ENCODE measurements around the gene MAPK1.
"Not testable (repeated sequence)": the region's sequence is repeated elsewhere in the genome, so short reads cannot be mapped to it uniquely, and the experiment has no call there.

The MAPK1 gene

DNA sequence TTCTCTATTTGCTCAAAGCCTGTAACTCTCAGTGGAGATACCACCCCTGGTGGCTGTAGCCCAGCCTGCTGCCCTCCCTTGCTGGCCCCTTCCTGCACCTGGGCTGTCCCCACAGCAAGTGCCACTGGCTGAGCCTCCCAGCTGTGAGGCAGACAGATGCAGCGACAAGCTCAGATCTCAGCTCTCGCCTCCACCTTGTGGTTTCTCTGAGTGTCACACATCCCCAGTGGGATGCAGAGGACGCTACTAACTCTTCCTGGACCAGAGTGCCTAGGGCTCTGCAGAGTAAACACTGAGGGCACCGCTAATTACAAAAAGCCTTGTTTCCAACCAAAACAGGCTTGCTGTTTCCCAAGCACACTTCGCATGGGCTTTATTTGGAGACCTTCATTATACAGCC is 140.8 kb downstream of the MAPK1 start:
- no peak for DNase-seq (ENCODE audit: low spot score in 2 of 2)
- peaks cover 8% of the 10 kb centered on the region for H3K36me3 Mint-ChIP-seq
- no peaks in the 10 kb centered on the region for H3K9me3 Mint-ChIP-seq
- H3K4me3 Mint-ChIP-seq, result no peak overlapping the region
- peak; percentile 72 for ATAC-seq (ENCODE audit: low read depth)
- no peak overlapping the region for H3K27ac Mint-ChIP-seq
- H3K27me3 Mint-ChIP-seq, result no peaks in the 10 kb centered on the region
- peaks cover 16% of the 10 kb centered on the region for H3K4me1 Mint-ChIP-seq

DNA sequence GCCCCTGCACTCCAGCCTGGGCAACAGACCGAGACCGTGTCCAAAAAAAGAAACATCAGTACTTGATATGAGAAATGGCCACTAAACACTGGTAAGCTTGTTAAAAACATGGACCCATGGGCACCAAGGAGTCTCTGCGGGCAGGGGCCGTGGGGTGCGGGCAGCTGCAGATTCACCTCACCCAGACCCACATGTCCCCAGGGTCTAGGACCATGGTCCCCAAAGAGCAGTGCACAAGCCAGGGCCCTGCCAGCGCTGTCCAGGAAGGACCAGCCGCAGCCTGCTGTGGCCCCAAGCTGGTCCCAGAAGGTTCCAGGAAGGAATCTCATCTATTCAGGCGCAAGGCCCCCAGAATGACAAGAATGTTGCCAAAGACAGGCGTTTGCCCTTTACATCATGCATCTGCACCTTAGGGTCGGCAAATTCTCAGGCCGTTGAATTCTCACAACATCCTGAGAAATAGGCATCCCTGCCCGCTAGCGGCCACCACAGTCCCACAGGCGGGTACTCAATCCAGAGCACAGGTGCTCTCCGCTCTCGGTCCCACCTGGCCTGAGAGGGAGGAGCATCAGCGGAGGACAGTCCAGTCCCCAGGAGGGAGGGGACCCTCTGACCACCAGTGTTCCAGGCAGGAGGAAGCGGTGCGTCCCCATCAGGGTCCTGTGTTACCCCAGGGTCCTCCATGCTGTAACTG is 141.3 kb downstream of the MAPK1 start:
- ATAC-seq (ENCODE audit: low read depth), result no peak
- H3K36me3 Mint-ChIP-seq, result peaks cover 4% of the 10 kb centered on the region
- peaks cover 11% of the 10 kb centered on the region for H3K4me1 Mint-ChIP-seq
- DNase-seq (ENCODE audit: low spot score in 2 of 2), result no peak
- H3K4me3 Mint-ChIP-seq, result no peak overlapping the region
- H3K9me3 Mint-ChIP-seq, result no peaks in the 10 kb centered on the region
- H3K27ac Mint-ChIP-seq, result no peak overlapping the region
- no peaks in the 10 kb centered on the region for H3K27me3 Mint-ChIP-seq

GRCh38 chr22:21724496-21724895 is 142.9 kb downstream of the MAPK1 start:
- not testable (repeated sequence) for H3K4me1 Mint-ChIP-seq; ATAC-seq (ENCODE audit: low read depth); H3K36me3 Mint-ChIP-seq; H3K4me3 Mint-ChIP-seq; H3K27ac Mint-ChIP-seq; H3K9me3 Mint-ChIP-seq; DNase-seq (ENCODE audit: low spot score in 2 of 2); H3K27me3 Mint-ChIP-seq

GRCh38 chr22:21721195-21721852 is 146.1 kb downstream of the MAPK1 start:
- ATAC-seq (ENCODE audit: low read depth), result not testable (repeated sequence)

GRCh38 chr22:21720191-21720859 is 147.1 kb downstream of the MAPK1 start:
- DNase-seq (ENCODE audit: low spot score in 2 of 2); H3K27me3 Mint-ChIP-seq; H3K4me3 Mint-ChIP-seq; H3K27ac Mint-ChIP-seq; ATAC-seq (ENCODE audit: low read depth); H3K4me1 Mint-ChIP-seq; H3K9me3 Mint-ChIP-seq; H3K36me3 Mint-ChIP-seq: not testable (repeated sequence)

More at GRCh38 chr22:21721195-21721852, 146.1 kb downstream of the MAPK1 start:
- H3K9me3 Mint-ChIP-seq; H3K36me3 Mint-ChIP-seq; H3K4me1 Mint-ChIP-seq; DNase-seq (ENCODE audit: low spot score in 2 of 2); H3K4me3 Mint-ChIP-seq; H3K27me3 Mint-ChIP-seq: not testable (repeated sequence)
- H3K27ac Mint-ChIP-seq, result peak overlapping the region; percentile 63

DNA sequence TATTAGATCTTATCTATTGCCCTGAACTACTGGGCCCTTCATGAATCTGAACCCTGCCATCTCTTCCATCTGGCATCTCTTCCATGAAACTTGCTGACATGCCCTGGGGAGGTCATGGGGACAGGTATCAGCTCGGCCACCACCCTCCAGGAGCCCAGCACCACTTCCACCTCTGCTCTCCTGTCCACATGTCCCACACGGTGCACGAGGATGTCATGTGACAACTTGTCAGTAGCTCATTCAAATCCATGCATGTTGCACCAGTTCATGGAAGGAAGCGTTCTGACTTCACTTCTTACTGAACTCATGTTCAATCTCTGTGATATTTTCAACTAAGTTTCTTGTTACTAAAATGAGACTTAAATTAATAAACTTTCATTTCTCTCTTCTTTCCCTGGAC is 148.4 kb downstream of the MAPK1 start:
- ATAC-seq (ENCODE audit: low read depth) (no peak), DNase-seq (ENCODE audit: low spot score in 2 of 2) (no peak)
- Mint-ChIP-seq H3K4me3 (no peak overlapping the region), H3K4me1 (peaks cover 5% of the 10 kb centered on the region), H3K27ac (peak overlapping the region; percentile 29), H3K36me3 (peaks cover 4% of the 10 kb centered on the region), H3K9me3 (no peaks in the 10 kb centered on the region), H3K27me3 (no peaks in the 10 kb centered on the region)

GRCh38 chr22:21718499-21718898 is 148.9 kb downstream of the MAPK1 start:
- peaks cover 5% of the 10 kb centered on the region for H3K4me1 Mint-ChIP-seq
- no peak overlapping the region for H3K4me3 Mint-ChIP-seq
- H3K36me3 Mint-ChIP-seq, result peaks cover 2% of the 10 kb centered on the region
- DNase-seq (ENCODE audit: low spot score in 2 of 2) (no peak), ATAC-seq (ENCODE audit: low read depth) (no peak)
- no peaks in the 10 kb centered on the region for H3K9me3 Mint-ChIP-seq
- no peak overlapping the region for H3K27ac Mint-ChIP-seq
- no peaks in the 10 kb centered on the region for H3K27me3 Mint-ChIP-seq

DNA sequence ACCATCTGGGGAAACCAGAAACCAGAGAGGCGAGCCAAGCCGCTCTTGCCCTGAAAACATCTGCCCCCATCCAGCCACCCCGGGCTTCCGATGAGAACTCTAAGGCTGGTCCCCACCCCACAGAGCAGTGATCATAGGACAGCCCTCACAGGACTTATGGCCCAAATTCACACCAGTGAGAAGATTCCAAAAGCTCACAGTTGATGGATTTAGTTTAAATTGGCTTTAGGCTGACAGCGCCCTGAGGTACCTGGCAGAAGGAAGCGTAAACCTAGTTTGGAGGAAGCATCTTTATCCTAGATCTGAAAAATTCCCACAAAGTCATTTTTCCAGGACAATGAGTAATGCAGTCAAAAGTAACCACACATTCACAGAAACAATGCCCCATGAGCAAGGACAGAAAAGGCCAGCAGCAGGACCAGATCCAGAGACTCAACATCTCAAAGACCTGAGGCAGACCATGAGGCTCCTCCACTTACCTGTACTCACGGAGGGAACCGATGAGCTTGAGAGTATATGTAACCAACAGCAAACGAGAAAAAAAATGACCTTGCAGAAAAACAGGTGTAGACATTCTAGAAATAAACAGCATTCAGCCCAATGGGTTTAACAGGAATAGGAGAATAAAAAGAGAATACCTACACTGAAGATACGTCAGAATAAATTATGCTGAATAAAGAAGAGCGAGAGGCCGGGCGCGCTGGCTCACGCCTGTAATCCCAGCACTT is 150.9 kb downstream of the MAPK1 start:
- H3K27me3 Mint-ChIP-seq; H3K4me3 Mint-ChIP-seq; H3K36me3 Mint-ChIP-seq; ATAC-seq (ENCODE audit: low read depth); H3K4me1 Mint-ChIP-seq; DNase-seq (ENCODE audit: low spot score in 2 of 2); H3K9me3 Mint-ChIP-seq; H3K27ac Mint-ChIP-seq: not testable (repeated sequence)

DNA sequence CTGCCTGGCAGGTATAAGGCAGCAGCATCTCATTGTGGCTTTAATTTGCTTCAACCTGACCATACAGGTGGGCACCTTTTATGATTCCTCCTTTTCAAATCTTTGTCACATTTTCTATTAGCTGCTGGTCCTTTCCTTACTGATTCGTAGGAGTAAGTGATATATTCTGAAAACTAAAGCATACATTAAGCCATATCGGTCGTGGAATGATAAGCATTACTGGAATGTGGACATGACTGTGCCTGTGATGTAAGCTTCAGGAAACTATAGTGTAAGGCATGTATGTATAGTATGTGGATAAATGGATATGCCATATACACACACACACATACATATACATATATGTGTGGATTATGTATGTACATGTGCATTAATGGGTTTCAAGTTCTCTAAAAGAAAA is 152.7 kb downstream of the MAPK1 start:
- no peaks in the 10 kb centered on the region for H3K9me3 Mint-ChIP-seq
- no peaks in the 10 kb centered on the region for H3K27me3 Mint-ChIP-seq
- peaks cover 8% of the 10 kb centered on the region for H3K4me1 Mint-ChIP-seq
- no peak overlapping the region for H3K27ac Mint-ChIP-seq
- no peak overlapping the region for H3K4me3 Mint-ChIP-seq
- H3K36me3 Mint-ChIP-seq, result peaks cover 6% of the 10 kb centered on the region
- DNase-seq (ENCODE audit: low spot score in 2 of 2) (no peak), ATAC-seq (ENCODE audit: low read depth) (no peak)

- H3K9me3 Mint-ChIP-seq, result no peaks in the 10 kb centered on the region
- H3K4me1 Mint-ChIP-seq, result peaks cover 8% of the 10 kb centered on the region
- H3K27me3 Mint-ChIP-seq, result no peaks in the 10 kb centered on the region
- no peak for ATAC-seq (ENCODE audit: low read depth)
- no peak overlapping the region for H3K4me3 Mint-ChIP-seq
- no peak overlapping the region for H3K27ac Mint-ChIP-seq
- H3K36me3 Mint-ChIP-seq, result peaks cover 10% of the 10 kb centered on the region
- DNase-seq (ENCODE audit: low spot score in 2 of 2), result no peak
Measured at GRCh38 chr22:21714059-21714770, 153.2 kb downstream of the MAPK1 start.

DNA sequence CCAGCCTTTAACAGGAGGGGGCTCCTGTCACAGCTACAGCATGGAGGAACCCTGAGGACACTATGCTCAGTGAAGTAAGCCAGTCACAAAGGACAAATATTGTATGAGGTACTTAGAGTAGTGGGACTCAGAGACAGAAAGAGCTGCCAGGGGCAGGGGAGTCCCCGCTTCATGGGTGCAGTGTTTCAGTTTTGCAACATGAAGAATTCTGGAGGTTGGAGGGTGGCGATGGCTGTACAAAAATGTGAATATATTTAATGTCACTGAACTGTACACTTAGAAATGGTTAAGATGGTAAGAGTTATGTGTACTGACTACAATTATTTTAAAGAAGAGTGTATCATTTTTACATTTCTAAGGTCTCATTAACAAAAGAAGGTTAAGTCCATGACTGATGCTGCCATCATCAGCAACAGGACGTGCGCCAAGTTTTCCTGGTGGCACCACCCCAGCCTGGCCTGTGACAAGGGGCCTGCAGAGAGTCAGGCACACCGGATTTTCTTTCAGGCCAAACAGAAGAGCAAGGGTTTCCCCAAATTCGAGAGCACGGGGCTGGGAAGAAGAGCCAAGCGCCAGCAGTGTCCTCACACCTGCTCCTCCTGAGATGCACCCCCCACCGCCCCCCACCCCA is 153.9 kb downstream of the MAPK1 start:
- peaks cover 13% of the 10 kb centered on the region for H3K36me3 Mint-ChIP-seq
- H3K9me3 Mint-ChIP-seq, result no peaks in the 10 kb centered on the region
- peaks cover 4% of the 10 kb centered on the region for H3K4me1 Mint-ChIP-seq
- H3K27ac Mint-ChIP-seq, result no peak overlapping the region
- H3K27me3 Mint-ChIP-seq, result no peaks in the 10 kb centered on the region
- no peak overlapping the region for H3K4me3 Mint-ChIP-seq
- no peak for DNase-seq (ENCODE audit: low spot score in 2 of 2)
- peak; percentile 45 for ATAC-seq (ENCODE audit: low read depth)

DNA sequence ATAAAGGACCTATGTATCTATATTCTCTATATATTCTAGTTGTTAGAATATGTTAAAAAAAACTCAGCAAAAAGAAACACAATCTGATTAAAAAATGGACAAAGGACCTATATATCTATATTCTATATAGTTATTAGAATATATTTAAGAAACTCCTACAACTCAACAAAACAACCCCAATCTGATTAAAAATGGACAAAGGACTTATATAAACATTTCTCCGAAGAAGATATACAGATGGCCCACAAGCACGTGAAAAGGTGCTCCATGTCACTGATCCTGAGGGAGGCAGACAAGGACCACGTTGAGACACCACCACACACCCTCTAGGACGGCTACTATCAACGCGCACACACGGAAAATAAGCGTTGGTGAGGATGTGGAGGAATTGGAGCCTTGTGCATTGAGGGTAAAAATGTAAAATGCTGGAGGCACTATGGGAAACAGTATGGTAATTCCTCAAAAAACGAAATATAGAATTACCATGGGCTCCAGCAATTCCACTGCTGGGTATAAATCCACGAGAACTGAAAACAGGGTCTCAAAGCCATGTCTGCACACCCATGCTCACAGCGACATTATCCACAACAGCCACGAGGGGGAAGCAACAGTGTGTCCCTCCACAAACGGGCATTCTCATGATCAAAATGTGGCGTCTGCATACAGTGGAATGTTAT is 154.6 kb downstream of the MAPK1 start:
- Mint-ChIP-seq H3K4me3 (no peak overlapping the region), H3K9me3 (no peaks in the 10 kb centered on the region), H3K36me3 (peaks cover 13% of the 10 kb centered on the region), H3K27me3 (no peaks in the 10 kb centered on the region), H3K27ac (no peak overlapping the region), H3K4me1 (peaks cover 4% of the 10 kb centered on the region)
- ATAC-seq (ENCODE audit: low read depth) (peak; percentile 95), DNase-seq (ENCODE audit: low spot score in 2 of 2) (peak; percentile 43 to 48)

- peaks cover 4% of the 10 kb centered on the region for H3K4me1 Mint-ChIP-seq
- ATAC-seq (ENCODE audit: low read depth) (no peak), DNase-seq (ENCODE audit: low spot score in 2 of 2) (no peak)
- peaks cover 13% of the 10 kb centered on the region for H3K36me3 Mint-ChIP-seq
- no peaks in the 10 kb centered on the region for H3K27me3 Mint-ChIP-seq
- no peak overlapping the region for H3K4me3 Mint-ChIP-seq
- H3K9me3 Mint-ChIP-seq, result no peaks in the 10 kb centered on the region
- H3K27ac Mint-ChIP-seq, result no peak overlapping the region
Measured at GRCh38 chr22:21711851-21712250, 155.6 kb downstream of the MAPK1 start.
